Subcutaneous abdominal adipose tissue (tissue), 5 donors: ENCODE measurements around the gene DEFB132.

ENCODE experiments used
- H3K27ac ChIP-seq: one replicate; pipeline ENCODE4 v1.7.0; 2013; ENCODE audit warnings: low read depth, mild to moderate bottlenecking, inconsistent platforms, low read length, moderate library complexity
- H3K27me3 ChIP-seq, 5 donors: one replicate each; pipeline ENCODE4 v1.7.0; 2013; ENCODE audit warnings: low read length in 5 of 5, inconsistent platforms in 1 of 5; ENCODE audit not compliant: control insufficient read depth in 5 of 5, insufficient read depth in 4 of 5
- H3K36me3 ChIP-seq, 5 donors: one replicate each; pipeline ENCODE4 v1.7.0; 2013; ENCODE audit warnings: low read length in 5 of 5; ENCODE audit not compliant: control insufficient read depth in 5 of 5, insufficient read depth in 5 of 5
- H3K4me1 ChIP-seq, 5 donors: one replicate each; pipeline ENCODE4 v1.7.0; 2013; ENCODE audit warnings: low read length in 5 of 5, mild to moderate bottlenecking in 3 of 5, moderate library complexity in 1 of 5; ENCODE audit not compliant: control insufficient read depth in 5 of 5, insufficient read depth in 5 of 5
- H3K4me3 ChIP-seq, 5 donors: one replicate each; pipeline ENCODE4 v1.7.0; 2013; ENCODE audit warnings: low read length in 5 of 5, low read depth in 1 of 5
- H3K9ac ChIP-seq, 5 donors: one replicate each; pipeline ENCODE4 v1.7.0; 2013; ENCODE audit warnings: low read length in 5 of 5, mild to moderate bottlenecking in 4 of 5, moderate library complexity in 3 of 5
- H3K9me3 ChIP-seq, 5 donors: one replicate each; pipeline ENCODE4 v1.7.0; 2013; ENCODE audit warnings: low read length in 5 of 5; ENCODE audit not compliant: control insufficient read depth in 5 of 5
- donor health status: healthy.
- donor health status: healthy.
- donor health status: healthy.
- donor health status: healthy.
- donor health status: healthy.

The DEFB132 gene

GRCh38 chr20:276620-277495 is 19.3 kb downstream of the DEFB132 start:
- Histone ChIP-seq H3K4me3 (no peak overlapping the region), H3K4me1 (peaks cover 0 to 5% (median 2%) of the 10 kb centered on the region in 5 donors), H3K9ac (no peak overlapping the region), H3K27ac (no peak overlapping the region), H3K27me3 (no peaks in the 10 kb centered on the region), H3K36me3 (peaks cover 0 to 39% (median 20%) of the 10 kb centered on the region in 5 donors), H3K9me3 (no peaks in the 10 kb centered on the region)

GRCh38 chr20:277496-277781 is 19.9 kb downstream of the DEFB132 start:
- H3K4me3 ChIP-seq: no peak overlapping the region
- peaks cover 0 to 43% (median 20%) of the 10 kb centered on the region in 5 donors for H3K36me3 ChIP-seq
- no peaks in the 10 kb centered on the region for H3K9me3 ChIP-seq
- H3K9ac ChIP-seq: no peak overlapping the region
- H3K27ac ChIP-seq: no peak overlapping the region
- H3K4me1 ChIP-seq: peaks cover 0 to 5% (median 2%) of the 10 kb centered on the region in 5 donors
- H3K27me3 ChIP-seq: no peaks in the 10 kb centered on the region

- Histone ChIP-seq H3K27me3 (no peaks in the 10 kb centered on the region), H3K27ac (no peak overlapping the region), H3K4me1 (peaks cover 0 to 5% (median 2%) of the 10 kb centered on the region in 5 donors), H3K36me3 (peaks cover 0 to 43% (median 20%) of the 10 kb centered on the region in 5 donors), H3K9me3 (no peaks in the 10 kb centered on the region), H3K9ac (no peak overlapping the region), H3K4me3 (peak overlapping the region in 1 of 5 donors; percentile 33)
Measured at GRCh38 chr20:278181-278580, 20.7 kb downstream of the DEFB132 start.

- peaks cover 0 to 5% (median 2%) of the 10 kb centered on the region in 5 donors for H3K4me1 ChIP-seq
- no peak overlapping the region for H3K27ac ChIP-seq
- peaks cover 0 to 48% (median 20%) of the 10 kb centered on the region in 5 donors for H3K36me3 ChIP-seq
- H3K9me3 ChIP-seq: no peaks in the 10 kb centered on the region
- H3K4me3 ChIP-seq: peak overlapping the region in 3 of 5 donors; percentile 55 to 57 (median 57)
- H3K27me3 ChIP-seq: no peaks in the 10 kb centered on the region
- H3K9ac ChIP-seq: no peak overlapping the region
Measured at GRCh38 chr20:278607-279571, 21.4 kb downstream of the DEFB132 start.

- H3K4me3 ChIP-seq: no peak overlapping the region
- H3K36me3 ChIP-seq: peaks cover 0 to 18% (median 2%) of the 10 kb centered on the region in 5 donors
- no peak overlapping the region for H3K9ac ChIP-seq
- H3K27me3 ChIP-seq: no peaks in the 10 kb centered on the region
- no peaks in the 10 kb centered on the region for H3K9me3 ChIP-seq
- peaks cover 0 to 3% (median 0%) of the 10 kb centered on the region in 5 donors for H3K4me1 ChIP-seq
- H3K27ac ChIP-seq: no peak overlapping the region
Measured at GRCh38 chr20:284172-284571, 26.6 kb downstream of the DEFB132 start.

- Histone ChIP-seq H3K27ac (no peak overlapping the region), H3K9me3 (no peaks in the 10 kb centered on the region), H3K27me3 (no peaks in the 10 kb centered on the region), H3K4me1 (peaks cover 3 to 20% (median 16%) of the 10 kb centered on the region in 5 donors), H3K9ac (no peak overlapping the region), H3K4me3 (no peak overlapping the region), H3K36me3 (peaks cover 0 to 13% (median 2%) of the 10 kb centered on the region in 5 donors)
Measured at GRCh38 chr20:286508-286907, 29.0 kb downstream of the DEFB132 start.

GRCh38 chr20:288956-289692 is 31.6 kb downstream of the DEFB132 start:
- no peaks in the 10 kb centered on the region for H3K9me3 ChIP-seq
- no peaks in the 10 kb centered on the region for H3K27me3 ChIP-seq
- H3K4me1 ChIP-seq: peaks cover 3 to 22% (median 20%) of the 10 kb centered on the region in 5 donors
- H3K9ac ChIP-seq: no peak overlapping the region
- H3K36me3 ChIP-seq: no peaks in the 10 kb centered on the region
- no peak overlapping the region for H3K27ac ChIP-seq
- peak overlapping the region in 3 of 5 donors; percentile 64 to 96 (median 91) for H3K4me3 ChIP-seq

- Histone ChIP-seq H3K27ac (peak overlapping the region; percentile 65), H3K27me3 (no peaks in the 10 kb centered on the region), H3K9me3 (no peaks in the 10 kb centered on the region), H3K4me1 (peaks cover 3 to 22% (median 18%) of the 10 kb centered on the region in 5 donors), H3K36me3 (no peaks in the 10 kb centered on the region), H3K9ac (peak overlapping the region; percentile 53 to 87 (median 84)), H3K4me3 (peak overlapping the region; percentile 64 to 96 (median 91))
Measured at GRCh38 chr20:289693-290083, 32.2 kb downstream of the DEFB132 start.

- no peaks in the 10 kb centered on the region for H3K36me3 ChIP-seq
- peak within 1 kb of the TSS; percentile 65 for H3K27ac ChIP-seq
- H3K9ac ChIP-seq: peak within 1 kb of the TSS; percentile 67 to 87 (median 84)
- H3K4me1 ChIP-seq: peaks cover 3 to 22% (median 18%) of the 10 kb centered on the region in 5 donors
- peak within 1 kb of the TSS; percentile 64 to 96 (median 91) for H3K4me3 ChIP-seq
- no peaks in the 10 kb centered on the region for H3K9me3 ChIP-seq
- no peaks in the 10 kb centered on the region for H3K27me3 ChIP-seq
Measured at GRCh38 chr20:290084-290831, 32.7 kb downstream of the DEFB132 start, which contains the start of gene C20orf96. C20orf96 (minus strand) TSS chr20:290750; CDS start chr20:290610, 140 bp downstream.
